ENCODE measurements around the gene MUC5AC.

GRCh38 chr11:1162491-1163311 lies 4.9 kb downstream of the MUC5AC start:
- TF ChIP-seq CTCF (IDR thresholded peaks at IDR 0.05 in 4 of 5, conservative IDR thresholded peaks at IDR 0.05 in 1 of 5): no peak
- TF ChIP-seq POLR2A (IDR thresholded peaks at IDR 0.05): no peak

Measured in gastrocnemius medialis (tissue), 4 donors.